Right lobe of liver (tissue), 6 donors: Measurements from ENCODE around the gene RPL22. TPM values are rescaled to one million over a fixed set of nuclear protein-coding genes. Genes with fewer than 3 reads are reported as not detected.

ENCODE experiments used
- ATAC-seq, 4 donors: fragments of 200-7000 bp; cut with Tn5 transposase; one replicate each; pipeline ENCODE4 v1.9.1; 2020; ENCODE audit warnings: mild to moderate bottlenecking in 4 of 4, moderate library complexity in 4 of 4
- DNase-seq, 3 donors: peaks; one replicate each; pipeline ENCODE4 v3.0.0-alpha.2; 2020
- H3K27ac ChIP-seq, 3 donors: fragments of 200-600 bp; one replicate each; pipeline ENCODE4 v1.8.0; 2022
- H3K27me3 ChIP-seq, 2 donors: fragments of 200-600 bp; one replicate each; pipeline ENCODE4 v1.8.0; 2022
- H3K36me3 ChIP-seq, 4 donors: fragments of 200-600 bp; sonication (generic) in 1 of 4; one replicate each; pipeline versions ENCODE4 v1.5.1 to v1.8.0; 2017 to 2022; ENCODE audit warnings: control low read depth in 1 of 4
- H3K4me1 ChIP-seq, 4 donors: fragments of 200-600 bp; sonication (generic) in 1 of 4; one replicate each; pipeline versions ENCODE4 v1.5.1 to v1.8.0; 2017 to 2022; ENCODE audit warnings: control low read depth in 1 of 4
- H3K4me3 ChIP-seq, 3 donors: fragments of 200-600 bp; one replicate each; pipeline ENCODE4 v1.8.0; 2022
- H3K9me3 ChIP-seq, 4 donors: fragments of 200-600 bp; sonication (generic) in 1 of 4; one replicate each; pipeline versions ENCODE4 v1.5.1 to v1.8.0; 2017 to 2022; ENCODE audit warnings: control low read depth in 1 of 4
- CTCF ChIP-seq, 4 donors: fragments of 200-600 bp in 3 of 4; fragments of 450-650 bp in 1 of 4; IDR thresholded peaks; one replicate each; pipeline versions ENCODE4 v1.5.1 to v1.8.0; 2016 to 2022; ENCODE audit warnings: antibody characterized with exemption in 4 of 4, mild to moderate bottlenecking in 2 of 4
- POLR2A ChIP-seq: fragments of 450-650 bp; IDR thresholded peaks from one replicate; pipeline ENCODE4 v1.6.1; 2017; ENCODE audit warnings: antibody characterized with exemption, mild to moderate bottlenecking
- WGBS: methylation state at CpG from one replicate; pipeline ENCODE4 v1.1.6; 2018; ENCODE audit warnings: low coverage, low lambda C conversion rate; ENCODE audit not compliant: insufficient coverage; ENCODE audit errors: missing lambda C conversion rate; 5-methylcytosine and 5-hydroxymethylcytosine counted together
- intact Hi-C, 2 donors: fragments of 100-400 bp; cut with DNase I; formaldehyde crosslinking; loops; one replicate each; pipeline versions ENCODE4 v1.11.2 to v1.14.1; 2022
- total RNA-seq, 6 experiments: library from RNA; depleted of rRNA in 2 of 6; stranded (reverse); fragments of >200 nt in 2 of 6; fragmentation: NEBNext Ultra II Directional in 3 of 6; extraction: Animal tissue kit (Norgen Biotek cat#: 25700) in 3 of 6; gene quantifications; one replicate each; pipeline versions ENCODE4 v1.1.0 to v1.2.4, GENCODE V29; 2016 to 2023
- donor health status: DM: no; HTN: yes; CAD: no.
- donor health status: DM: no; HTN: no; CAD: no.
- donor health status: DM: no; HTN: no; CAD: no.
- donor health status: DM: no; HTN: yes; CAD: no.
- donor health status: DM: no; HTN: yes; CAD: no.

RPL22 gene
- total RNA-seq, 6 experiments from 2014 or later: 45.4 to 156 (median 134) TPM

- TF ChIP-seq POLR2A (no peak), CTCF (IDR thresholded peaks at IDR 0.05) (no peak)
- Histone ChIP-seq H3K27me3 (peaks cover 0 to 14% of the 10 kb centered on the region in 2 donors), H3K27ac (no peak overlapping the region), H3K36me3 (peaks cover 0 to 10% (median 7%) of the 10 kb centered on the region in 4 donors), H3K9me3 (no peaks in the 10 kb centered on the region), H3K4me1 (peaks cover 0 to 8% (median 0%) of the 10 kb centered on the region in 4 donors), H3K4me3 (no peak overlapping the region)
- WGBS: 8% methylated on average over 6 of the region's 10 CpGs
- intact Hi-C loops: no loop called here
- peak in 1 of 4 donors; percentile 16 for ATAC-seq
- no peak for DNase-seq
Measured at GRCh38 chr1:6181347-6181770, 18.0 kb downstream of the RPL22 start.

- no peak overlapping the region for H3K27ac ChIP-seq
- TF ChIP-seq CTCF (IDR thresholded peaks at IDR 0.05) (no peak), POLR2A (no peak)
- peaks cover 0 to 7% (median 4%) of the 10 kb centered on the region in 4 donors for H3K36me3 ChIP-seq
- ATAC-seq: peak in 1 of 4 donors; percentile 14
- no peaks in the 10 kb centered on the region for H3K9me3 ChIP-seq
- H3K27me3 ChIP-seq: peaks cover 0 to 14% of the 10 kb centered on the region in 2 donors
- no peak for DNase-seq
- 4% methylated on average over 16 of the region's 36 CpGs for WGBS
- H3K4me3 ChIP-seq: no peak overlapping the region
- peaks cover 0 to 8% (median 0%) of the 10 kb centered on the region in 4 donors for H3K4me1 ChIP-seq
- intact Hi-C loops: no loop called here
Measured at GRCh38 chr1:6180707-6181311, 18.6 kb downstream of the RPL22 start.

- WGBS: no CpG with 5 or more reads among the region's 57 CpGs
- ATAC-seq (no peak), DNase-seq (no peak)
- no peak for TF ChIP-seq POLR2A
- TF ChIP-seq CTCF (IDR thresholded peaks at IDR 0.05): no peak
- intact Hi-C loops: no loop called here
- H3K27me3 ChIP-seq: peaks cover 0 to 14% of the 10 kb centered on the region in 2 donors
- peaks cover 0 to 8% (median 0%) of the 10 kb centered on the region in 4 donors for H3K4me1 ChIP-seq
- H3K9me3 ChIP-seq: no peaks in the 10 kb centered on the region
- H3K27ac ChIP-seq: no peak within 1 kb of the TSS
- H3K4me3 ChIP-seq: no peak within 1 kb of the TSS
- peaks cover 0 to 1% (median under 1%) of the 10 kb centered on the region in 4 donors for H3K36me3 ChIP-seq
Measured at GRCh38 chr1:6180268-6180706, 19.1 kb downstream of the RPL22 start, which contains the start of gene CHD5. TSS of gene CHD5 (minus strand) at chr1:6180321. CDS start at chr1:6180023, 298 bp downstream.

GRCh38 chr1:6179564-6180175 is 19.7 kb downstream of the RPL22 start:
- no peaks in the 10 kb centered on the region for H3K36me3 ChIP-seq
- H3K4me3 ChIP-seq: no peak overlapping the region
- H3K4me1 ChIP-seq: peaks cover 0 to 8% (median 0%) of the 10 kb centered on the region in 4 donors
- DNase-seq (no peak), ATAC-seq (no peak)
- intact Hi-C loops: no loop called here
- no peak for TF ChIP-seq POLR2A
- TF ChIP-seq CTCF (IDR thresholded peaks at IDR 0.05): no peak
- no CpG with 5 or more reads among the region's 92 CpGs for WGBS
- no peaks in the 10 kb centered on the region for H3K9me3 ChIP-seq
- H3K27me3 ChIP-seq: peaks cover 0 to 14% of the 10 kb centered on the region in 2 donors
- no peak overlapping the region for H3K27ac ChIP-seq
